ENCODE measurements around the gene KRT36.
A peak's percentile ranks its signal among the peaks of the same experiment; 100 is the strongest.

Gene KRT36

GRCh38 chr17:41498276-41498675, 8.6 kb upstream of the KRT36 start:
- TF ChIP-seq CTCF (IDR thresholded peaks at IDR 0.05): no peak
- TF ChIP-seq ZFX (IDR thresholded peaks at IDR 0.05; ENCODE audit: borderline replicate concordance): no peak
- H3K27ac ChIP-seq: no peak overlapping the region

- no peak overlapping the region for H3K27ac ChIP-seq
- TF ChIP-seq ZFX (IDR thresholded peaks at IDR 0.05; ENCODE audit: borderline replicate concordance) (no peak), CTCF (IDR thresholded peaks at IDR 0.05) (peak; percentile 64)
Measured at GRCh38 chr17:41496803-41497484, 7.2 kb upstream of the KRT36 start.

- no peak overlapping the region for H3K27ac ChIP-seq
- no peak for TF ChIP-seq ZFX (IDR thresholded peaks at IDR 0.05; ENCODE audit: borderline replicate concordance)
- TF ChIP-seq CTCF (IDR thresholded peaks at IDR 0.05): no peak
Measured at GRCh38 chr17:41494524-41494923, 4.8 kb upstream of the KRT36 start.

- TF ChIP-seq CTCF (IDR thresholded peaks at IDR 0.05): no peak
- TF ChIP-seq ZFX (IDR thresholded peaks at IDR 0.05; ENCODE audit: borderline replicate concordance): no peak
- H3K27ac ChIP-seq: no peak overlapping the region
Measured at GRCh38 chr17:41492771-41493170, 3.1 kb upstream of the KRT36 start.

- H3K27ac ChIP-seq: no peak overlapping the region
- TF ChIP-seq ZFX (IDR thresholded peaks at IDR 0.05; ENCODE audit: borderline replicate concordance): no peak
- no peak for TF ChIP-seq CTCF (IDR thresholded peaks at IDR 0.05)
Measured at GRCh38 chr17:41492351-41492750, 2.6 kb upstream of the KRT36 start.

GRCh38 chr17:41491476-41491875, 1.8 kb upstream of the KRT36 start:
- H3K27ac ChIP-seq: no peak overlapping the region
- TF ChIP-seq ZFX (IDR thresholded peaks at IDR 0.05; ENCODE audit: borderline replicate concordance) (no peak), CTCF (IDR thresholded peaks at IDR 0.05) (no peak)

- H3K27ac ChIP-seq: no peak overlapping the region
- TF ChIP-seq ZFX (IDR thresholded peaks at IDR 0.05; ENCODE audit: borderline replicate concordance) (no peak), CTCF (IDR thresholded peaks at IDR 0.05) (no peak)
Measured at GRCh38 chr17:41490000-41490990, 585 bp upstream of the KRT36 start.
